A549 treated with GW870086 at 1 μM for 4 hours (cell line): ENCODE results near the gene DSP. TPM values are rescaled to one million over a fixed set of nuclear protein-coding genes. Genes with fewer than 3 reads are reported as not detected.

Source experiments
- total RNA-seq: library from RNA; stranded (reverse); fragments of 200-300 nt; extraction: Qiagen RNA extraction; gene quantifications from 5 replicates; pipeline ENCODE4 v1.2.3, GENCODE V29; 2022; ENCODE audit warnings: low read depth

The DSP gene
- total RNA-seq = 30.1 to 48.6 TPM (median 45.8 TPM) in 5 replicates

GRCh38 chr6:7541175-7542064, at the start of gene DSP:
Gene DSP (plus strand): TSS chr6:7541671. CDS start chr6:7541916, 245 bp downstream.

GRCh38 chr6:7589949-7590917, 48.8 kb downstream of the DSP start, which contains the start of gene SNRNP48:
Gene SNRNP48 (plus strand): TSS chr6:7590198. CDS start chr6:7590258, 60 bp downstream.

Other genes starting within 250 kb of the DSP start
- 69.7 to 82.7 TPM (median 75.2 TPM) in 5 replicates for gene SSR1, start 228.5 kb upstream of the DSP start, total RNA-seq
- gene CAGE1, start 151.9 kb upstream of the DSP start, total RNA-seq = 0.20 TPM in 1 of 5 replicates, not detected in the others
- 11.0 to 12.7 TPM (median 12.4 TPM) in 5 replicates for gene RIOK1, start 151.9 kb upstream of the DSP start, total RNA-seq
- gene SNRNP48, start 48.5 kb downstream of the DSP start, total RNA-seq = 6.8 to 11.3 TPM (median 9.8 TPM) in 5 replicates
- gene BMP6, start 184.4 kb downstream of the DSP start, total RNA-seq = 12.6 to 18.8 TPM (median 18.5 TPM) in 5 replicates